NK-92 (cell line): ENCODE data around the gene GNRHR.
"Not testable (repeated sequence)": the region's sequence is repeated elsewhere in the genome, so short reads cannot be mapped to it uniquely, and the experiment has no call there.

ENCODE experiments used
- DNase-seq: peaks from one replicate; lab custom pipeline; 2025; ENCODE audit not compliant: unreplicated experiment; lab: John Stamatoyannopoulos, UW

Gene GNRHR, protein sequence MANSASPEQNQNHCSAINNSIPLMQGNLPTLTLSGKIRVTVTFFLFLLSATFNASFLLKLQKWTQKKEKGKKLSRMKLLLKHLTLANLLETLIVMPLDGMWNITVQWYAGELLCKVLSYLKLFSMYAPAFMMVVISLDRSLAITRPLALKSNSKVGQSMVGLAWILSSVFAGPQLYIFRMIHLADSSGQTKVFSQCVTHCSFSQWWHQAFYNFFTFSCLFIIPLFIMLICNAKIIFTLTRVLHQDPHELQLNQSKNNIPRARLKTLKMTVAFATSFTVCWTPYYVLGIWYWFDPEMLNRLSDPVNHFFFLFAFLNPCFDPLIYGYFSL

DNA sequence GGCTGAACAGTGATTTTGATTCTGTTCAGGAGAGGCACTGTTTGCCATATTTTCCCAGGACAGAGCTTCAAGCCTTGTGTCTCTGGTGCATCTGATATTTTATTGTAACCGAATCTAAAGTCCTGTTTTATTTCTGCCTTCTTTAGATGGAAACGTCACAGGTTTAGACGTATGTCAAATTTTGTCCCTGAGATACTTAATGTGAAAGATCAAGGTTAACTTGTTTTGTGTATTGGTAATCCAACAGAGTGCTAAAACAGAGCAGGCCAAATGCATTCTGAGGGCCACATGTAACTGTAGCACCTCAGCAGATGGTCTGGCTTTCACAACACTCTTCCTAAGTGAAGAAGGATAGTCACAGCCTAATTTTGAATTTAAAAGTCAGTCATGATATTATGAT is at the start of gene GNRHR:
Gene GNRHR (minus strand): TSS at position 101 of the 400 bp plus-strand sequence. CDS start 53 bp downstream, at position 48.
- DNase-seq = no peak

DNA sequence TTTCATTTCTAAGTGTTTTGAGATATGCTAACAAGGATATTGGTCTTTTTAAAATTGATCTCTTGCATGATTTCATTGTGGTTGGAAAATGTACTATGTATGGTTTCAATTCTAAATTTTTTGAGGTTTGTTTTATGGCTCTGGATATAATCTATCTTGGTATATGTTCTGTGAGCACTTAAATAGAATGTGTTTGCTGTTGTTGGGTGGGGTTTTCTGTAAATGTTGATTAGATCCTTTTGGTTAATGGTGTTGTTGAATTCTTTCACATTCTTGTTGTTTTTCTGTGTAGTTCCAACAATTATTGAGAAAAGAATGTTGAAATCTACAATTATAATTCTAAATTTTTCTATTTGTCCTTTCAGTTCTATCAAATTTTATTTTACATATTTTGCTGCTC is 42.6 kb upstream of the GNRHR start:
- no peak for DNase-seq

DNA sequence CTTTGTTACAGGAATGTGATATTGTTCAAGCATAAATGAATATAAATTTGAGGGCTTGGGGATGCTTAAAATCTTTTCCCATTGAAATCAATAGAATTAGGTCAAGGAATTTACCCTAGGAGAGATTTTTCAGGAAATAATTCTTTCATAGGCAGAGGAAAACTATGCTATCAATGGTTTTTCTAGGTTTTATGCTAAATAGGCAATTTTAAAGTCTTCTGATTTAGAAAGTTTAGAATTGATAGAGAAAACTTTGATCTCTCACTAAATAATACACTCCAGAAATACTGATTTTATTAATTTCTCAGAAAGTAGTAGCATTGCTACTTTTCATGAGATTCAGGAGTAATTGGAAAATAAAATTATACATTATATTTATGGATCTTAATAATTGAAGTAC is 36.5 kb upstream of the GNRHR start:
- no peak for DNase-seq

DNA sequence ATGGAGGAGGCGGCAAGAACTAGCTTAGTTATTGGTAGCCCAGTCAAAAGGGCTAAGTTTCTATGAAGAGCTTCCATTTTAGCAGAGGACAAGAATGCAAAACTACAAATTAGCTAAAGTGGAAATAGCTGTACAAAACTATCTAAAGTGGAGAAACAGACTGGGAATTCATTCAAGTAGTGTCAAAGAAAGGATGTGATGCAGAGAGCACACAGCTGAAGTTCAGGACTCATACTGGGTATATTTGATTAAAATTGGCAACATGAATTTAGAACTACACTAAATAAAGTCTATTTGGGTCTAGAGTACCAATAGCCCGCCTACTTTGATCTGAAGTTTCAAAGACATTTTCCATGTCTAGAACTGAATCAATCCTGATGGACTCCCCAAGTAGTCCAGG is 33.1 kb upstream of the GNRHR start:
- no peak for DNase-seq

DNA sequence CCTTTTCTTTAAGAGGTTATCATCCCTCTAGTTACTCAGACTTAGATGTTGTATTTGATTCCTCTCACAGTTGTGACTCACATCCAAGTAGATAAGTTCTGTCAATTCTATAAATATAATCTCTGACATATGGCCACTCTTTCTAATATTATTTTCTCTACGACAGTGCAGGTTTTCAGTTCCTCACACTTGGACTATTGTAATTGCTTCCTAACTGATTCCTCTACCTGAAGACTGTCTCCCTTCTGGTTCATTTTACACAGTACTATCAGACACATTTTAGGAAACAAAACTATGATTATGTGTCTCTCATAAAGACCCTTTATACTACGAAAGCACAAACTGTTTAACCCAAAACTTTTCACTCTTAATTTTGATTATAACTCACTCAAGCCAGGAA is 31.3 kb upstream of the GNRHR start:
- DNase-seq = no peak

DNA sequence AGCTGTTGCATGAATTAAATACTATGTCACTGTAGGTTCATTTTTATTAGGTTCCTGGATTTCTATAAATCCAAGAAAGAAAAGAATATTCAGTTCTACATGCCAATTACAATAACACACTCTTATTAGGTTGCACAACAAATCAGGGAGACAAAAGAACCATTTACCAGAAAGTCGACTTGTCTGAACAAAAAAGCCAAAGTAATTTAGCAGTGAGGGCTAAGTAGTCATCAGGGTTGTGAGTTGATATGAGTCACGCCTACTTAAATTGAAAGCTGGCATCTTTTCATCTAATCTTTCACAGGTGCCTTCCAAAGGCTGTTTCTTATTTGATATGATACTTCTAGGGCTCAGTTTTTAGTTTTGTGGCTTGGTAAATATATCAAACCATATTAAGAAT is 25.4 kb upstream of the GNRHR start:
- DNase-seq = no peak

DNA sequence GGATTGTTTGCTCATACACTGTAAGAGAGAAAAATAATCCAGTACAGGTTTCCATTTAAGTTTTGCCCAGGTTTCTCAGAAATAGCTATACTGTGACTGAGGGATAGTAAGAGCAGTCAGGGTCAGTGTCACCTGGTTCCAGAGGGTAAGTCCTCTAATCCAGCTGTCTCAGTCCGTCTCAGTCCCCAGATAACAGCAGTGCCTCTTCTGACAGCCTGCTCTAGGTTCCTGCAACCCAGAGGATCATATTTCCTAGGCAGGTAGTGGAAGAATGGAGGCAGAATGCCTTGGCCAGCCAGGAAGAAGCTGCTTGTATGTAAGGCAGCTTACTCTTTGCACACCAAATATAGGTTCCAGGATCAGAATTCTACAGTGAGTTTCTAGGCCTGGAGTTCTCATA is 22.6 kb upstream of the GNRHR start:
- DNase-seq = no peak

DNA sequence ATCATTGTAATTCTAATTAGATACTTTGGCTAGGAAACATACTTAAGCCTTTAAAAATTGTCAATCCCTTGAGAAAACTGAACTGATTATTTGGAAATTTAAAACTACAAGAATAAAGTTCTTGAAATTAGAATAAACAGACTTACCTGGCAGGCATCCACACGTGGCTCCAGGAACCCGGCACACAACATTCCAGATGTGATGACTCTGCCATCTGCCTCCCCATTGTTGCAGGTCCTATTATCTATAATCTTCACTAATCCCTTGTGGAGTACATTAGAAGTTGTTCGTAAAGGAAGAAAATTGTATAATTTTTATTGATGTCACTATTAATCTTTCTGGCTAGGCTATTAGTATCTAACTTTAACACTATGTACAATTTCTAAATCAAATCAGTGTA is 16.2 kb upstream of the GNRHR start:
- DNase-seq = no peak

DNA sequence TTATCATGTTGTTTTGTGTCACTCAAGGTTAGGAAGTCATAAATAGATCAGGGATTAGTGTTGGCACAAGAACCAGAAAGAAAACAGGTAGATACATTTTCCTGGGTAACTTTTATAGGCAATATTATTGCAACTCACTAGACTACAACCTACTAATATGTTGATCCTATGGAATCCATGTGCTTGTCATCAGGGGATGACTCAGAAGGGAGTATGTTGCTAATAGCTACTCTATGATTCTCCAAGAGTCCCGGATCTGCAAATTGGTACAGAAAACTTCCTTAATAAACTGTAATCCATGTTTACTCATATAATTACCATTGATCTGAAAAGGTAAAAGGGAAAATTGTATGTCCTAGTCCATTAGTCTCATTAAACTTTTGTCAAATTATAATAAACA is 11.7 kb upstream of the GNRHR start:
- DNase-seq = no peak

DNA sequence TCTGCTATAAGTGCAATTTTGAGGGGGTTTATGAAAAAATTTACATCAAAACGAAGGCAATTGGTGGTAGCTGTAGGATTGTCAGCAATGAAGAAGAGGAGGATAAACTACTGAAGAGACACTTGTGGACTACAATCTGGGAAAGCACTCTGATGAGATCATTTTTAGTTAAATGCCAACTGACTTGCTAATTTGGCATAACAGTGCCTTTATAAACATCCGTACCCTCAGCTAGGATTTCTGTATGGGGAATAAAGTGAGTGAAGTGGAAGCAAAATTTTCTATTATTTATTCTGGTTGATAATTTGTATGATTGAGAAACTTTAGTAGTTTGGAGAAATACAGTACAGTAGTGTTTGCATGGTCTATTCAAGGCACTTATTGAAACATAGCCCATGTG is 11.2 kb upstream of the GNRHR start:
- no peak for DNase-seq

DNA sequence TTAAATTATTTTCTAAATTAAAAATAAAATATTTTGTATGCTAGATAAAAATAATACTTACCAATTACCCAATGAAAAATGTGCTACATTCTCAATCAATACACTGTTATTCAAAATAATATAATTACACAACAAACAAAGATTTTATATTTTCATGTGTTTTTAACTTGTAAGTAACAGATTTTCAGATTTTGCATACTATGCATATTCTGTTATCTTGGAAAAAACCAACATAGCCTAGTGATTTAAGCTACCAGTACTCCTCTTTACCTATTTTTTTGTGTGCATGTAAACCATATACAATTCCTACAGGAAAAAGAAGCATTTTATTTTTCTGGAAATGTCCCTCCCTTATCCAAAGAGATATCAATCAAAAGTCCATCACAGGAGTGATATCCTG is 10.0 kb upstream of the GNRHR start:
- DNase-seq = no peak

DNA sequence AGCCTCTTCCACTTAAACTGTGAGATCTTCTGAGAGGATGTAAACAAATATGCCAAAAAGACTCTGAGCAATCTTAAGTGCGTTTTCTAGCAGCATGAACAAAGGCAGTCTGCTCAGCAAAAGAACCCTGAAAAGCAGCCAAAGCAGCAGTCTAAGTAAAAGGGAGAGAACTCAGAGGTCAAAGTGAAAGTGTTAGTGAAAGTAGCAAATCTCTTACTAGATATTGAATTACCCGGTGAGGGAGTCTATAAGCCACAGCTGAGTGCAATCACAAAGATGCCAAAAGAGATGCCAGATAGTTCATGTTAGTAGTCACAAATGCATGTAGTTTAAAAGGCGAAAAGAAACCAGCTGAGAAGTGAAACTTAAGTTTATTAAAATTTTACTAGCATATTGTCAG is 7.9 kb upstream of the GNRHR start:
- no peak for DNase-seq

DNA sequence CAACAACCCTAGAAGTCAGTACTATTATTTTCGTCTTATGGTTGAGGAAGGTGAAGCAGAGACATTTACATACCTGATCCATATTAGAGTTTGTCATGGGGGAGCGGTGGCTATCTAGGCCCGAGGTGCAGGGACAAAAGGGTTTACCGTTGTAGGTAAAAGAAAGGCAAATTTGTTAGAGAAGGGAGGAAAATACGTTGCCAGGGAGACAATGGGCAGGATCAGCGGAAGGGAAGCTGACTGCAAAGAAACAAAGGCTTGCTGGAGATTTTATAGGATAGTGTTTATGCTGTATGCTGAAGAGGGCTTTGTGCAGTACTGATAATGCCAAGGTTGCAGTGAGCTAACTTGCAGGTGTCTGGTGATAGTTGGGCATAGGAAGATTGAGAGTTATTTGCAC is 2.8 kb upstream of the GNRHR start:
- not testable (repeated sequence) for DNase-seq

DNA sequence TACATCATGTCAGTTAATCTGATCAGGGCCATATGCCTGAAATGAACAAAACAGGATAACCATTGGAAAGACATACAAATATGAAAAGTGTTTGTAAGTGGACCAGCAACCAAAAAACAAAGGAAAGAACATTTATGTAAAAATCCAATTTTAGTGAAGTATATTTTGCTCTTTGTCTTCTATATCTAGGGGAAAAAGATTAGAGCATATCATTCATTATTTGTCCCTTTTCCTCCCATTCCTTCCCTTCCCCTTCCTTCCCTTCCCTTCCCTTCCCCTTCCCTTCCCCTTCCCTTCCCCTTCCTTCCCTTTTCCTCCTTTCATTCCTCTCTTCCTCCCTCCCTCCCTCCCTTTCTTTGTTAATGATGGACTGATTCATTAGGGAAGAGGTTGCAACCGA is 1.8 kb upstream of the GNRHR start:
- no peak for DNase-seq

DNA sequence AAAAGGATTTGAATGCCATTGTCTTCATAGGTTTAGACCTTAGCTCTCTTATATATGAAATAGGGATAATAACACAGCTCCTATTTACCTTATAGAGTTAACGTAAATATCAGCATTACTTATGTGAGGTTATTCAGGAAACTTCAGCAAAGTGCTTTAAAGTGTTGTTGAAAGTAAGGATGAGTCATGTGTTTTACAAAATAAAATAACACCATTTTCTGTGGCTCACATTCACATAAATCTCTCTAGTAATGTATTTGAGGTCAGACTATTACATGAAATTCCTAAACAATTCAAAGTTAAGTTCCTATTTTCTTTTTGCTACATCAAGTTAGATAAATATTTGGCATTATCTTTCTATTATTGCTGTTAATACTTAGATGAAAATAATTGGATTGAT is 2.9 kb downstream of the GNRHR start:
- no peak for DNase-seq

DNA sequence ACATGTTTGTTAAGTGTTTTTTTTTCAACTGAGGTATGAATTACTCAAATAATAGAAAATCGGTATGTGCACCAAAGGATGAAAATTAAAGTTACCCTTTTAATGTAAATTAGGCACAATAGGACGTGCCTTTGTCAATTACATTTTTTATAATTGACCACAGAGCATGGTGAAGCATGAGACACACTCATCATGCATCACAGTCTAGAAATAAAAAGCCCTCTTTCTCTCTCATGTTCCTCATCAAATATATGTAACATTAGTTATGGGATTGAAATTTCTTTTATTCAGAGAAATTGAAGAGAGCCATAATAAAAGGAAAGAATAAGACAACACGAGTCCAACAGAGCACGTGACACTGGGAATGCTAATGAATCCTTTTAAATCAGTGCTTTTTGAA is 3.5 kb downstream of the GNRHR start:
- no peak for DNase-seq

DNA sequence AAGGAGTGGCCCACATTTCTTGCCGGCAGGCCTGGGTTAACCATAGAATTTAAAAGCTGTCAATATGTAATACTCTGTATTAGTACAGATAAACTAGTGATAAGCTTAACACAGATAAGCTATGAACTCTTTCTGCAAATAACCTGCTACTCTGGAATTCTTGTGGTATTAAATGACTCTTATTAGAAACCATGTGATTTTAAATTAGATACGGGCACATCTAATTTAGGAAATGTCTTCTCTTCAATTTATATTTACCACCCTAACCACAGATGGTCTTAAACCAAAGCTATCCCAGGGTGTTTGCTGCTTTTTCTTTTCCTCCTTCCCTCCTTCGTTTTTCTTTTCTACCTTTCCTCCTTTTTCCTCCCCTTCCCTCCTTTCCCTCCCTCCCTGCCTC is 4.9 kb downstream of the GNRHR start:
- DNase-seq = no peak

DNA sequence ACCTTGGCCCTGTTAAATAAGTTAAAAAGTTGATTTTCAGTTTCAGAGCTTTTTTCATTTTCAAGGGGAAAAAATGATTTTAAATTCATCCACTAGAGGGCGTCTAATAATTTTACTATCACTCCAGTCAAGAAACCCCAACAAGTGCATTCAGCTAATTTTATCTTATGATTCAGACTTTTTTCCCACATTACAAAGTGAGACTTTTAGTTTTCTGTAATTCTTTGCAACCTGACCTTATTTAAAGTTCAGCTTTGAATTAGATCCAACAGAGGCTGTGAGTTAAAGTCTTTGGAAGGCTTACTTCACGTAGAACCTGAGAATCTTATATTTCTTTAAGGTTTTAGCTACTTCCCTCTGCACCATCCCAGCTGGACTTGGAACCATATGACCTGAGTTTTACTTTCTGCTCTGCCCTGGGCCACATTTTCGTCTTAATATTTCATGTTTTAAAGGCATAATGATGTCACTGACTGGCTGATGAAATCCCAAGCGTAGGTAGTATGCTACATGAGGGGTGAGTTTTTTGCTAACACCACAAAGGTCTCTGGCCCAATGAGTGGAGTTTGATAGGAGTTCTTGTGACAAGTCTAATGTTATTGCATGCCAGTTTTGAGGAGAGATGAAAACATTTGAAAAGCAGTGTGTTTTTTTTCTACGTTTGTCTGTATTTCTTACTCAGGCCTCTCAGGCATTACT is 7.2 kb downstream of the GNRHR start:
- DNase-seq = no peak

DNA sequence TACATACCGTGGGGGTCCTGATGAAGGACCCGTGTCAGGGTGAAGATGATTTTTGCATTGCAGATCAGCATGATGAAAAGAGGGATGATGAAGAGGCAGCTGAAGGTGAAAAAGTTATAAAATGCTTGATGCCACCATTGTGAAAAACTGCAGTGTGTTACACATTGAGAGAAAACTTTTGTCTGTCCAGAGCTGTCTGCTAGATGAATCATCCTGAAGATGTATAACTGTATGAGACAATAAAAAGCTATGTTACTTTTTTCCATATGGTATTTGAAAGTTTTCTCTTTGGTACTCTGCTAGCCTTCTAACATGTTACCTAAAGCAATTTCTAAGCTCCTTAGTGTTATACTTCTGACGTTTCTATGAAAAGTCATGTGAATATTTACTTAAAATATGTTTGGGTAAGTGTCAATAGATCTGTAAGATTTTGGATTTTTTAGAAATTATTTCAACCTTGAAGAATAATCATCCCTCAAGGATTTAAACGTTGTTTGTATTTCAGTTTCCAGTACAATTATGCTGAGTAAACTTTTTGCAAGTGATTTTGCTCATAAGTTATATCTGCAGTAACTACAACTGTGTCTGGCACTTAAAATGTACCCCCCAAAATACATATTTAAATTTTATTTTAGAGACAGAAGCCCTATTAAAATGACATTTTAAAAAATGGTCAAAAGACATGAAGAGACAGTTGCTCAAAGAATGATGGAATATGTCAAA is 9.5 kb downstream of the GNRHR start:
- DNase-seq = no peak

DNA sequence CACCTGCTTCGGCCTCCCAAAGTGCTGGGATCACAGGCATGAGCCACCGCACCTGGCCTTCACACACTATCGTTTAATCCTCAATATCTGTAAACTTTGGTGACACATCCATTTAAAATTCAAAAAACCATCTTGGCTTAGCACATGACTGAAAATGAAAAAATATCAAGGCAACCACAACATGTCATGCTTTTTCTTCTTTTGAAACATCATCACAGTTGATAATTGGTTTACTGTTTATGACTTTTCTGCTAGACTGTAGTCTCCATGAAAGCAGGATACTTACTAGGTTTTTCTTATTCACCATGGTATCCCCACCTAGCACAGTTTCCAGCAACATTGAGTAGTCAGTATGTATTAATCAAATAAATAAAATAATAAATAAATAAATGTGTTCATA is 11.0 kb downstream of the GNRHR start:
- no peak for DNase-seq

DNA sequence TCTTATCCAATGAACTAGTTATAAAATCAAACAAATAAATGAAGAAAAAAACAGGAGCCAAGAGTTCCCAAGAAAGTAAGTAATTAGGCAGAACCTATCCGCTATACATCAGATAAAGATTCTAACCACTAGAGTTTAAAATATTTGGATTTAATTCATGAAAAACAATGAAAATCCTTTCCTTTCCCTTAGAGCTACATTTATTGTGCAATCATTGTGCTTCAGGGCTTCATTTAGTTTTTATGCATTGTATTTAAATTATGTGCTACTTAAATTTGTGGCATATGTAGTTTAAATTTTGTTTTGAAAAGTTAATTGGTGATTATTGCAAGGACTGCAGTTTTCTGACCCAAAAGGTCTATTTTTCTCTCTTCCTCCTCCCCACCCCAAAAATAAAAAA is 17.9 kb downstream of the GNRHR start:
- DNase-seq = no peak

DNA sequence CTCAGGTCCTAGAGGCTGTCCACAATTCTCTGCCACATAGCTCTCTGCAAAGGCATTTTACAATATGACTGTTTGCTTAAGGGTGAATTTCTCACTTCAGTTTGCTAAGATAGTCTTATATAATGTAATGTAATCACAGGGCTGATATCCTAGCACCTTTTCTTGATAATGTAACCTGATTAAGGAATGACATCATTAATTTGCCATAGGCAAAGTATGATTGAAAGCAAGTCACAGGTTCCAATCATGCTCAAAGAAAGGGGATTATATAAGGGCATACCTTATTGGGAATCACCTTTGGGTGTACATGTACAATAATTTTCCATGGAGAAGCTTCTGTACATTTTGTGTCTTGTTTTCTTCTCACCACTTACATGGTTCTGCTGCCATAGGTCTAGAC is 18.9 kb downstream of the GNRHR start:
- no peak for DNase-seq
